ENCODE results near the gene PSORS1C2.

PSORS1C2 gene

GRCh38 chr6:31158863-31159855 lies 20.3 kb upstream of the PSORS1C2 start:
- no peak for DNase-seq (ENCODE audit: low read depth, low spot score)
- peak; percentile 9 for TF ChIP-seq CTCF (IDR thresholded peaks at IDR 0.05; ENCODE audit: low read depth, low read length)
- in situ Hi-C loops (cut with HindIII; ENCODE audit: low sequenced_read_pairs): no loop called here
- H3K4me3 ChIP-seq (ENCODE audit: low read depth, low read length): peak overlapping the region; percentile 80

- in situ Hi-C loops (cut with HindIII; ENCODE audit: low sequenced_read_pairs): no loop called here
- DNase-seq (ENCODE audit: low read depth, low spot score): peak; percentile 99
- peak within 1 kb of the TSS; percentile 80 for H3K4me3 ChIP-seq (ENCODE audit: low read depth, low read length)
- no peak for TF ChIP-seq CTCF (IDR thresholded peaks at IDR 0.05; ENCODE audit: low read depth, low read length)
Measured at GRCh38 chr6:31158140-31158862, 19.4 kb upstream of the PSORS1C2 start, which contains the start of gene TCF19. Gene TCF19 (plus strand): TSS chr6:31158589. CDS start chr6:31159470, 881 bp downstream.

GRCh38 chr6:31157513-31158139 lies 18.8 kb upstream of the PSORS1C2 start, which contains the start of gene CCHCR1:
Gene CCHCR1 (minus strand): TSS chr6:31157802. CDS start chr6:31157600, 202 bp downstream.
- no peak for TF ChIP-seq CTCF (IDR thresholded peaks at IDR 0.05; ENCODE audit: low read depth, low read length)
- peak within 1 kb of the TSS; percentile 80 for H3K4me3 ChIP-seq (ENCODE audit: low read depth, low read length)
- no peak for DNase-seq (ENCODE audit: low read depth, low spot score)
- in situ Hi-C loops (cut with HindIII; ENCODE audit: low sequenced_read_pairs): no loop called here

GRCh38 chr6:31156641-31157040 lies 17.8 kb upstream of the PSORS1C2 start:
- no peak for TF ChIP-seq CTCF (IDR thresholded peaks at IDR 0.05; ENCODE audit: low read depth, low read length)
- DNase-seq (ENCODE audit: low read depth, low spot score): no peak
- in situ Hi-C loops (cut with HindIII; ENCODE audit: low sequenced_read_pairs): no loop called here
- no peak overlapping the region for H3K4me3 ChIP-seq (ENCODE audit: low read depth, low read length)

GRCh38 chr6:31154436-31154835 lies 15.6 kb upstream of the PSORS1C2 start:
- in situ Hi-C loops (cut with HindIII; ENCODE audit: low sequenced_read_pairs): no loop called here
- no peak for DNase-seq (ENCODE audit: low read depth, low spot score)
- no peak for TF ChIP-seq CTCF (IDR thresholded peaks at IDR 0.05; ENCODE audit: low read depth, low read length)
- H3K4me3 ChIP-seq (ENCODE audit: low read depth, low read length): no peak overlapping the region

GRCh38 chr6:31152781-31153180 lies 13.9 kb upstream of the PSORS1C2 start:
- TF ChIP-seq CTCF (IDR thresholded peaks at IDR 0.05; ENCODE audit: low read depth, low read length): no peak
- H3K4me3 ChIP-seq (ENCODE audit: low read depth, low read length): no peak overlapping the region
- in situ Hi-C loops (cut with HindIII; ENCODE audit: low sequenced_read_pairs): no loop called here
- no peak for DNase-seq (ENCODE audit: low read depth, low spot score)

Measured in astrocyte of the spinal cord (primary cell).